SK-N-SH (cell line): Measurements from ENCODE around the gene WBP1L.

Source experiments
- FOXJ3 ChIP-seq: sonication (generic); formaldehyde crosslinking; IDR thresholded peaks from 2 replicates; pipeline ENCODE4 v1.5.1; 2020; ENCODE audit warnings: mild to moderate bottlenecking, missing genetic modification reagents
- NRF1 ChIP-seq: IDR thresholded peaks from 2 replicates; pipeline ENCODE4 v1.6.1; 2012; ENCODE audit warnings: low read depth, mild to moderate bottlenecking, low read length
- POLR2AphosphoS5 ChIP-seq: IDR thresholded peaks from 2 replicates; pipeline ENCODE4 v1.6.1; 2012; ENCODE audit warnings: low read depth, low read length
- RAD21 ChIP-seq: IDR thresholded peaks from 2 replicates; pipeline ENCODE4 v1.6.1; 2012; ENCODE audit warnings: mild to moderate bottlenecking, low read length
- TF ChIP-seq, protein P1 (sequence below): fragments of 200-600 bp; sonication (generic); IDR thresholded peaks from 2 replicates; pipeline ENCODE4 v1.6.1; 2017; ENCODE audit warnings: antibody characterized with exemption, mild to moderate bottlenecking, moderate library complexity
- TF ChIP-seq, protein P2 (sequence below): IDR thresholded peaks from 2 replicates; pipeline ENCODE4 v1.4.0; 2012; ENCODE audit warnings: low read depth
- TF ChIP-seq, protein P3 (sequence below): IDR thresholded peaks from 2 replicates; pipeline ENCODE4; 2012

DNA sequence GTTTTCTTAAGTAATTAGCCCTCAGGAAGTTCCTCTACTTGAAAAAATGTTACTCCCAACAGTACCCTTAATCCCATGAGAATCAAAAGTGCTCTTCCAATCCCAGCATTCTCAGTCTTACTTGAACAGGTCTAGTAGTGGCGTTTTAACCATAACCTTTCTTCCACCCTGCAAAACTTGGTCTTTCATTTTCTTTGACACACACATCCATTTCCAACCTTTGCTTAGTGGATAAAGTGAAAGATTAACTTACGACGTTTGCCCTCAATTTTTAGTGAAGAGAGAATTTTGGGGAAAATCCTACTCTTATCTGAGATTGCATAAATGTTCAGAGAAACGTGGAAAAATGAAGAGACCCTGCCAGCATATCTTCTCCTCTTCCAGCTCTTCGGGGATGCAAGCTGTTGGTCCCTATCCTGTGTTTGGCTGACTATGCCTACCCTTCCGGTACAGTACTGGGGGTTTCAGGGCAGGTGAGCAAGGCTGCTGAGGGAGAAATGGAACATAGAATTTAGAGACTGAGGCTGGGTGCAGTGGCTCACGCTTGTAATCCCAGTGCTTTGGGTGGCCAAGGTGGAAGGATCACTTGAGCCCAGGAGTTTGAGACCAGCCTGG is 18.8 kb downstream of the WBP1L start:
- TF ChIP-seq FOXJ3 (CRISPR knock-in tag) = no peak
- no peak for TF ChIP-seq RAD21
- TF ChIP-seq, protein P1, sequence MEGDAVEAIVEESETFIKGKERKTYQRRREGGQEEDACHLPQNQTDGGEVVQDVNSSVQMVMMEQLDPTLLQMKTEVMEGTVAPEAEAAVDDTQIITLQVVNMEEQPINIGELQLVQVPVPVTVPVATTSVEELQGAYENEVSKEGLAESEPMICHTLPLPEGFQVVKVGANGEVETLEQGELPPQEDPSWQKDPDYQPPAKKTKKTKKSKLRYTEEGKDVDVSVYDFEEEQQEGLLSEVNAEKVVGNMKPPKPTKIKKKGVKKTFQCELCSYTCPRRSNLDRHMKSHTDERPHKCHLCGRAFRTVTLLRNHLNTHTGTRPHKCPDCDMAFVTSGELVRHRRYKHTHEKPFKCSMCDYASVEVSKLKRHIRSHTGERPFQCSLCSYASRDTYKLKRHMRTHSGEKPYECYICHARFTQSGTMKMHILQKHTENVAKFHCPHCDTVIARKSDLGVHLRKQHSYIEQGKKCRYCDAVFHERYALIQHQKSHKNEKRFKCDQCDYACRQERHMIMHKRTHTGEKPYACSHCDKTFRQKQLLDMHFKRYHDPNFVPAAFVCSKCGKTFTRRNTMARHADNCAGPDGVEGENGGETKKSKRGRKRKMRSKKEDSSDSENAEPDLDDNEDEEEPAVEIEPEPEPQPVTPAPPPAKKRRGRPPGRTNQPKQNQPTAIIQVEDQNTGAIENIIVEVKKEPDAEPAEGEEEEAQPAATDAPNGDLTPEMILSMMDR = no peak
- TF ChIP-seq, protein P2, sequence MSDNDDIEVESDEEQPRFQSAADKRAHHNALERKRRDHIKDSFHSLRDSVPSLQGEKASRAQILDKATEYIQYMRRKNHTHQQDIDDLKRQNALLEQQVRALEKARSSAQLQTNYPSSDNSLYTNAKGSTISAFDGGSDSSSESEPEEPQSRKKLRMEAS = no peak
- TF ChIP-seq, protein P3, sequence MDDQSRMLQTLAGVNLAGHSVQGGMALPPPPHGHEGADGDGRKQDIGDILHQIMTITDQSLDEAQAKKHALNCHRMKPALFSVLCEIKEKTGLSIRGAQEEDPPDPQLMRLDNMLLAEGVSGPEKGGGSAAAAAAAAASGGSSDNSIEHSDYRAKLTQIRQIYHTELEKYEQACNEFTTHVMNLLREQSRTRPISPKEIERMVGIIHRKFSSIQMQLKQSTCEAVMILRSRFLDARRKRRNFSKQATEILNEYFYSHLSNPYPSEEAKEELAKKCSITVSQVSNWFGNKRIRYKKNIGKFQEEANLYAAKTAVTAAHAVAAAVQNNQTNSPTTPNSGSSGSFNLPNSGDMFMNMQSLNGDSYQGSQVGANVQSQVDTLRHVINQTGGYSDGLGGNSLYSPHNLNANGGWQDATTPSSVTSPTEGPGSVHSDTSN = no peak
- TF ChIP-seq POLR2AphosphoS5 = no peak
- no peak for TF ChIP-seq NRF1
